ENCODE data around the gene PPIL1. TPM values are rescaled to one million over a fixed set of nuclear protein-coding genes. Genes with fewer than 3 reads are reported as not detected.

Gene PPIL1
- total RNA-seq, 6 experiments from 2014 or later: 36.1 to 46.8 (median 39.6) TPM

DNA sequence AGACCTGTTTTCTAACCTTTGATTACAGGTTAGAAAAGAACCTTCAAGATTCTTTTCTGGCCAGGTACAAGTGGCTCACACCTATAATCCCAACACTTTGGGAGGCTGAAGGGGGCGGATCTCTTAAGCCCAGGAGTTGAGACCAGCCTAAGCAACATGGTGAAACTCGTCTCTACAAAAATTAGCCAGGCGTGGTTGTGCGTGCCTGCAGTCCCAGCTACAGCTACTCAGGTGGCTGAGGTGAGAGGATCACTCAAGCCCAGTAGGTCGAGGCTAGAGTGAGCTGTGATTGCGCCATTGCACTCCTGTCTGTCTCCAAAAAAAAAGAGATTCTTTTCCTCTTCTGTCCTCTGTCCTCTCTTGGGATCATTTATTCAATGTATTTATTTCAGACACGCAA lies 14.5 kb downstream of the PPIL1 start:
- no peak for DNase-seq
- Mint-ChIP-seq H3K9me3 (no peaks in the 10 kb centered on the region), H3K27ac (no peak overlapping the region), H3K27me3 (ENCODE audit: insufficient read depth) (peaks cover 2% of the 10 kb centered on the region; the same call in 1 of the 2 replicates), H3K4me1 (ENCODE audit: low read depth) (peaks cover 62% of the 10 kb centered on the region), H3K4me3 (no peak overlapping the region), H3K36me3 (ENCODE audit: low read depth) (peaks cover 34% of the 10 kb centered on the region)
- TF ChIP-seq, protein P1, sequence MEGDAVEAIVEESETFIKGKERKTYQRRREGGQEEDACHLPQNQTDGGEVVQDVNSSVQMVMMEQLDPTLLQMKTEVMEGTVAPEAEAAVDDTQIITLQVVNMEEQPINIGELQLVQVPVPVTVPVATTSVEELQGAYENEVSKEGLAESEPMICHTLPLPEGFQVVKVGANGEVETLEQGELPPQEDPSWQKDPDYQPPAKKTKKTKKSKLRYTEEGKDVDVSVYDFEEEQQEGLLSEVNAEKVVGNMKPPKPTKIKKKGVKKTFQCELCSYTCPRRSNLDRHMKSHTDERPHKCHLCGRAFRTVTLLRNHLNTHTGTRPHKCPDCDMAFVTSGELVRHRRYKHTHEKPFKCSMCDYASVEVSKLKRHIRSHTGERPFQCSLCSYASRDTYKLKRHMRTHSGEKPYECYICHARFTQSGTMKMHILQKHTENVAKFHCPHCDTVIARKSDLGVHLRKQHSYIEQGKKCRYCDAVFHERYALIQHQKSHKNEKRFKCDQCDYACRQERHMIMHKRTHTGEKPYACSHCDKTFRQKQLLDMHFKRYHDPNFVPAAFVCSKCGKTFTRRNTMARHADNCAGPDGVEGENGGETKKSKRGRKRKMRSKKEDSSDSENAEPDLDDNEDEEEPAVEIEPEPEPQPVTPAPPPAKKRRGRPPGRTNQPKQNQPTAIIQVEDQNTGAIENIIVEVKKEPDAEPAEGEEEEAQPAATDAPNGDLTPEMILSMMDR (IDR thresholded peaks at IDR 0.05): no peak

DNA sequence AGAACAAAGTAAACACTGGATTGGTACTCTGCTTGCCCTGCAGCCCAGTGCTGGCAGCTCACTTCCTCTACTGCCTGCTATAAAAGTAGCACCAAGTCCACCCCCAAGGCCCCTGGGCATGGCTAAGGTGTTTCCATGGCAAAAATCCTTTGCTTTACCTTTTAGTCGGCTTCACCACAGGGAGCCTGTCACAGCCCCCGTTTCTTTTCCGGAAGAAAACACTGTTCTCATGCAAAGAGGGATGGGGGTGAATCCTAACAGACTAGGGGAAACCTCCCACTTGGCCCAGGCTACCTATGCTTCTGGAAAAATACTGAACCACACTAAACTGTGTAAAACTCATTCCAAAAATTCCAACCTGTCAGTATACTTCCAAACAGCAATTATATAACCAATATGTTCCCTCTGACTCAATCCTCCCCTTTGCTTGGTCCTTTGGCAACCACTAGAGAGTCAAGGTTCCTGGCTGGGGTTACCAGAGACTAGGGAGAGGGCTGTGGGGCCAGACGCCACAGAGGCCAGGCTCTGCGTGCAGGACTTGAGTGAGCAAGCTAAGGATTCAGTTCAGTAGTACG lies 16.1 kb downstream of the PPIL1 start:
- peak; percentile 78 for DNase-seq
- peaks cover 45% of the 10 kb centered on the region for H3K36me3 Mint-ChIP-seq (ENCODE audit: low read depth)
- TF ChIP-seq, protein P1 (IDR thresholded peaks at IDR 0.05): no peak
- H3K4me1 Mint-ChIP-seq (ENCODE audit: low read depth): peaks cover 72% of the 10 kb centered on the region
- H3K27me3 Mint-ChIP-seq (ENCODE audit: insufficient read depth): peaks cover 2% of the 10 kb centered on the region; the same call in 1 of the 2 replicates
- H3K27ac Mint-ChIP-seq: peak overlapping the region; percentile 83
- H3K4me3 Mint-ChIP-seq: peak overlapping the region; percentile 56
- no peaks in the 10 kb centered on the region for H3K9me3 Mint-ChIP-seq

GRCh38 chr6:36857325-36857724 lies 17.3 kb downstream of the PPIL1 start:
- H3K36me3 Mint-ChIP-seq (ENCODE audit: low read depth): peaks cover 49% of the 10 kb centered on the region
- H3K27ac Mint-ChIP-seq: peak overlapping the region; percentile 36; the same call in 1 of the 2 replicates
- peaks cover 72% of the 10 kb centered on the region for H3K4me1 Mint-ChIP-seq (ENCODE audit: low read depth)

GRCh38 chr6:36856277-36856676 lies 18.3 kb downstream of the PPIL1 start:
- DNase-seq: no peak
- Mint-ChIP-seq H3K4me3 (no peak overlapping the region; the same call in 1 of the 2 replicates), H3K9me3 (no peaks in the 10 kb centered on the region), H3K27ac (peak overlapping the region; percentile 36; the same call in 1 of the 2 replicates), H3K27me3 (ENCODE audit: insufficient read depth) (peaks cover 2% of the 10 kb centered on the region; the same call in 1 of the 2 replicates), H3K4me1 (ENCODE audit: low read depth) (peaks cover 80% of the 10 kb centered on the region), H3K36me3 (ENCODE audit: low read depth) (peaks cover 50% of the 10 kb centered on the region)
- TF ChIP-seq, protein P1 (IDR thresholded peaks at IDR 0.05): no peak

More at GRCh38 chr6:36857325-36857724, 17.3 kb downstream of the PPIL1 start:
- DNase-seq: no peak
- Mint-ChIP-seq H3K9me3 (no peaks in the 10 kb centered on the region), H3K27me3 (ENCODE audit: insufficient read depth) (peaks cover 2% of the 10 kb centered on the region; the same call in 1 of the 2 replicates), H3K4me3 (no peak overlapping the region)
- TF ChIP-seq, protein P1 (IDR thresholded peaks at IDR 0.05): no peak

GRCh38 chr6:36855750-36856149 lies 18.9 kb downstream of the PPIL1 start:
- H3K27ac Mint-ChIP-seq: no peak overlapping the region
- no peak for DNase-seq
- H3K4me3 Mint-ChIP-seq: no peak overlapping the region
- H3K36me3 Mint-ChIP-seq (ENCODE audit: low read depth): peaks cover 55% of the 10 kb centered on the region
- peaks cover 4% of the 10 kb centered on the region; the same call in 1 of the 2 replicates for H3K9me3 Mint-ChIP-seq
- TF ChIP-seq, protein P1 (IDR thresholded peaks at IDR 0.05): no peak
- H3K4me1 Mint-ChIP-seq (ENCODE audit: low read depth): peaks cover 86% of the 10 kb centered on the region
- peaks cover 2% of the 10 kb centered on the region; the same call in 1 of the 2 replicates for H3K27me3 Mint-ChIP-seq (ENCODE audit: insufficient read depth)

Measured in HFFc6 (cell line).